Measurements from ENCODE around the gene DNAH17.

- TF ChIP-seq CTCF (IDR thresholded peaks at IDR 0.05) (no peak), ZFX (IDR thresholded peaks at IDR 0.05; ENCODE audit: borderline replicate concordance) (no peak)
Measured at GRCh38 chr17:78538033-78538776, 39.0 kb downstream of the DNAH17 start.

All from 22Rv1 (cell line).